HCT116 (cell line): ENCODE data around the gene H3-3A.

Experiments
- CTCF ChIP-seq, 3 experiments: fragments of 200-600 bp in 1 of 3; sonication (generic) in 1 of 3; IDR thresholded peaks in 2 of 3; conservative IDR thresholded peaks in 1 of 3; 2 replicates each; pipeline ENCODE4 v1.5.1; 2012 to 2017; ENCODE audit warnings: low read depth in 2 of 3, low read length in 2 of 3, antibody characterized with exemption in 1 of 3, borderline replicate concordance in 1 of 3, control low read depth in 1 of 3, mild to moderate bottlenecking in 1 of 3, mixed read lengths in 1 of 3, mixed run types in 1 of 3, moderate library complexity in 1 of 3; ENCODE audit not compliant: insufficient read depth in 1 of 3
- POLR2A ChIP-seq: IDR thresholded peaks from 2 replicates; pipeline ENCODE4 v1.7.0; 2011; ENCODE audit warnings: borderline replicate concordance; ENCODE audit not compliant: insufficient read depth, insufficient read length; ENCODE audit errors: extremely low read depth
- REST ChIP-seq: IDR thresholded peaks from 2 replicates; pipeline ENCODE4 v1.6.1; 2012; ENCODE audit warnings: low read depth
- ZFX ChIP-seq: fragments of 450-650 bp; IDR thresholded peaks from 2 replicates; pipeline ENCODE4 v1.6.1; 2017
- ZNF274 ChIP-seq: fragments of 200-500 bp; sonication (Bioruptor generic); IDR thresholded peaks from 2 replicates; pipeline ENCODE4 v1.6.1; 2014; ENCODE audit warnings: mild to moderate bottlenecking, low read depth, low read length, inconsistent platforms

GRCh38 chr1:226029093-226029496 is 33.4 kb upstream of the H3-3A start:
- no peak for TF ChIP-seq REST
- TF ChIP-seq CTCF (IDR thresholded peaks at IDR 0.05 in 2 of 3, conservative IDR thresholded peaks at IDR 0.05 in 1 of 3; ENCODE audit: borderline replicate concordance in 1 of 3, insufficient read depth in 1 of 3, low read depth in 2 of 3, low read length in 2 of 3): no peak
- no peak for TF ChIP-seq ZNF274
- no peak for TF ChIP-seq POLR2A
- TF ChIP-seq ZFX: no peak
